GM19025 (cell line): ENCODE results near the gene PAPPA.
A peak's percentile ranks its signal among the peaks of the same experiment; 100 is the strongest.

Source experiments
- ATAC-seq: cut with Tn5 transposase; IDR thresholded peaks from one replicate; pipeline ENCODE4 v1.9.1; 2021; ENCODE audit warnings: mild to moderate bottlenecking, low read depth, moderate library complexity; ENCODE audit not compliant: unreplicated experiment

PAPPA gene

GRCh38 chr9:116369706-116370105 is 216.1 kb downstream of the PAPPA start:
- ATAC-seq, result no peak

GRCh38 chr9:116370556-116370955 is 217.0 kb downstream of the PAPPA start:
- no peak for ATAC-seq

- ATAC-seq, result no peak
Observed at GRCh38 chr9:116372081-116372673, 218.6 kb downstream of the PAPPA start.

- no peak for ATAC-seq
Observed at GRCh38 chr9:116372786-116373185, 219.2 kb downstream of the PAPPA start.

GRCh38 chr9:116377179-116377798 is 223.7 kb downstream of the PAPPA start:
- ATAC-seq, result no peak

- ATAC-seq, result no peak
Observed at GRCh38 chr9:116378873-116379272, 225.3 kb downstream of the PAPPA start.

GRCh38 chr9:116379821-116380220 is 226.2 kb downstream of the PAPPA start:
- ATAC-seq, result no peak

- no peak for ATAC-seq
Observed at GRCh38 chr9:116380496-116380995, 227.0 kb downstream of the PAPPA start.

- no peak for ATAC-seq
Observed at GRCh38 chr9:116381350-116381749, 227.8 kb downstream of the PAPPA start.

GRCh38 chr9:116382053-116382452 is 228.5 kb downstream of the PAPPA start:
- ATAC-seq, result no peak

GRCh38 chr9:116383133-116383532 is 229.5 kb downstream of the PAPPA start:
- no peak for ATAC-seq

GRCh38 chr9:116383936-116384335 is 230.3 kb downstream of the PAPPA start:
- no peak for ATAC-seq

GRCh38 chr9:116387934-116388698 is 234.5 kb downstream of the PAPPA start:
- ATAC-seq, result no peak

GRCh38 chr9:116389541-116390302 is 236.1 kb downstream of the PAPPA start:
- ATAC-seq, result no peak

GRCh38 chr9:116390303-116391228 is 237.0 kb downstream of the PAPPA start:
- peak; percentile 52 for ATAC-seq

GRCh38 chr9:116391306-116391900 is 237.8 kb downstream of the PAPPA start:
- no peak for ATAC-seq

- no peak for ATAC-seq
Observed at GRCh38 chr9:116393198-116393597, 239.6 kb downstream of the PAPPA start.

- no peak for ATAC-seq
Observed at GRCh38 chr9:116394070-116394469, 240.5 kb downstream of the PAPPA start.

GRCh38 chr9:116394894-116395698 is 241.5 kb downstream of the PAPPA start:
- no peak for ATAC-seq
